RWPE2 (cell line): ENCODE results near the gene HPSE2.
"Not testable (repeated sequence)": the region's sequence is repeated elsewhere in the genome, so short reads cannot be mapped to it uniquely, and the experiment has no call there.

Experiments used
- ATAC-seq: fragments of 200-7000 bp; cut with Tn5 transposase; 3 replicates; pipeline ENCODE4 v1.9.1; 2021; ENCODE audit warnings: low read depth
- DNase-seq: peaks from one replicate; pipeline ENCODE4 v3.0.0-alpha.2; 2020; ENCODE audit warnings: low spot score
- H3K27ac ChIP-seq: fragments of 450-650 bp; 2 replicates; pipeline ENCODE4 v1.5.1; 2017; ENCODE audit warnings: mild to moderate bottlenecking; ENCODE audit not compliant: poor library complexity, severe bottlenecking
- H3K27me3 ChIP-seq: fragments of 250-450 bp; sonication (Bioruptor Pico); 2 replicates; pipeline ENCODE4 v1.5.1; 2021; ENCODE audit warnings: mild to moderate bottlenecking, moderate library complexity; ENCODE audit not compliant: insufficient read depth, poor library complexity, severe bottlenecking
- H3K36me3 ChIP-seq: fragments of 250-450 bp; sonication (Bioruptor Pico); 2 replicates; pipeline ENCODE4 v1.5.1; 2020; ENCODE audit warnings: low read depth, mild to moderate bottlenecking, moderate library complexity
- H3K4me1 ChIP-seq: fragments of 250-450 bp; sonication (Bioruptor Pico); 2 replicates; pipeline ENCODE4 v1.5.1; 2021; ENCODE audit warnings: mild to moderate bottlenecking, moderate library complexity; ENCODE audit not compliant: insufficient read depth, poor library complexity, severe bottlenecking
- H3K4me3 ChIP-seq: fragments of 250-450 bp; sonication (Bioruptor Pico); 2 replicates; pipeline ENCODE4 v1.5.1; 2021; ENCODE audit warnings: mild to moderate bottlenecking, moderate library complexity; ENCODE audit not compliant: severe bottlenecking
- H3K9me3 ChIP-seq: fragments of 250-450 bp; sonication (Bioruptor Pico); 2 replicates; pipeline ENCODE4 v1.5.1; 2021; ENCODE audit warnings: mild to moderate bottlenecking, moderate library complexity; ENCODE audit not compliant: severe bottlenecking
- CTCF ChIP-seq: fragments of 450-650 bp; IDR thresholded peaks from one replicate; pipeline ENCODE4 v1.5.1; 2017; ENCODE audit warnings: mild to moderate bottlenecking, moderate library complexity; ENCODE audit not compliant: poor library complexity, severe bottlenecking

HPSE2 gene

GRCh38 chr10:99004738-99005137 lies 230.9 kb downstream of the HPSE2 start:
- no peak for TF ChIP-seq CTCF
- Histone ChIP-seq H3K36me3 (no peaks in the 10 kb centered on the region), H3K9me3 (peaks cover 2% of the 10 kb centered on the region), H3K4me3 (no peak overlapping the region), H3K4me1 (no peaks in the 10 kb centered on the region), H3K27ac (no peak overlapping the region), H3K27me3 (no peaks in the 10 kb centered on the region)
- no peak for DNase-seq
- ATAC-seq, result no peak

GRCh38 chr10:99002392-99002791 lies 233.3 kb downstream of the HPSE2 start:
- no peaks in the 10 kb centered on the region for H3K27me3 ChIP-seq
- no peak for DNase-seq
- no peak for ATAC-seq
- TF ChIP-seq CTCF, result no peak
- H3K4me1 ChIP-seq, result no peaks in the 10 kb centered on the region
- peaks cover 2% of the 10 kb centered on the region for H3K9me3 ChIP-seq
- no peak overlapping the region for H3K4me3 ChIP-seq
- H3K36me3 ChIP-seq, result no peaks in the 10 kb centered on the region
- no peak overlapping the region for H3K27ac ChIP-seq

GRCh38 chr10:98997596-98997995 lies 238.1 kb downstream of the HPSE2 start:
- ATAC-seq (no peak), DNase-seq (no peak)
- Histone ChIP-seq H3K27ac (no peak overlapping the region), H3K4me1 (no peaks in the 10 kb centered on the region), H3K4me3 (no peak overlapping the region), H3K27me3 (no peaks in the 10 kb centered on the region), H3K9me3 (no peaks in the 10 kb centered on the region), H3K36me3 (no peaks in the 10 kb centered on the region)
- TF ChIP-seq CTCF, result no peak

GRCh38 chr10:98994030-98994429 lies 241.6 kb downstream of the HPSE2 start:
- TF ChIP-seq CTCF, result no peak
- no peak overlapping the region for H3K4me3 ChIP-seq
- H3K27ac ChIP-seq, result no peak overlapping the region
- DNase-seq, result no peak
- H3K27me3 ChIP-seq, result no peaks in the 10 kb centered on the region
- no peaks in the 10 kb centered on the region for H3K9me3 ChIP-seq
- no peaks in the 10 kb centered on the region for H3K4me1 ChIP-seq
- no peaks in the 10 kb centered on the region for H3K36me3 ChIP-seq
- no peak for ATAC-seq

- not testable (repeated sequence) for H3K9me3 ChIP-seq, H3K36me3 ChIP-seq, H3K27ac ChIP-seq, ATAC-seq, H3K4me3 ChIP-seq, DNase-seq, H3K4me1 ChIP-seq
- peaks cover 19% of the 10 kb centered on the region for H3K27me3 ChIP-seq
Measured at GRCh38 chr10:98983751-98984150, 251.9 kb downstream of the HPSE2 start.
